SIG-M5 treated with dmso at 0.1 percent for 504 hours (cell line): Measurements from ENCODE around the gene PCLAF.
"Not testable (repeated sequence)": the region's sequence is repeated elsewhere in the genome, so short reads cannot be mapped to it uniquely, and the experiment has no call there.

Experiments
- DNase-seq: peaks from one replicate; lab custom pipeline; 2025; ENCODE audit not compliant: unreplicated experiment; lab: John Stamatoyannopoulos, UW

Gene PCLAF

GRCh38 chr15:64326458-64326857 lies 54.8 kb downstream of the PCLAF start:
- not testable (repeated sequence) for DNase-seq

GRCh38 chr15:64324165-64324877 lies 56.9 kb downstream of the PCLAF start:
- no peak for DNase-seq

- no peak for DNase-seq
Observed at GRCh38 chr15:64315216-64315615, 66.0 kb downstream of the PCLAF start.

- no peak for DNase-seq
Observed at GRCh38 chr15:64314456-64314855, 66.8 kb downstream of the PCLAF start.
